Fibroblast of skin of scalp (primary cell): ENCODE results near the gene TGM1.

ENCODE experiments used
- DNase-seq: peaks from one replicate; pipeline ENCODE4 v3.0.0-alpha.2; 2013

Gene TGM1

GRCh38 chr14:24270537-24271133 is 7.7 kb upstream of the TGM1 start:
- DNase-seq = no peak

DNA sequence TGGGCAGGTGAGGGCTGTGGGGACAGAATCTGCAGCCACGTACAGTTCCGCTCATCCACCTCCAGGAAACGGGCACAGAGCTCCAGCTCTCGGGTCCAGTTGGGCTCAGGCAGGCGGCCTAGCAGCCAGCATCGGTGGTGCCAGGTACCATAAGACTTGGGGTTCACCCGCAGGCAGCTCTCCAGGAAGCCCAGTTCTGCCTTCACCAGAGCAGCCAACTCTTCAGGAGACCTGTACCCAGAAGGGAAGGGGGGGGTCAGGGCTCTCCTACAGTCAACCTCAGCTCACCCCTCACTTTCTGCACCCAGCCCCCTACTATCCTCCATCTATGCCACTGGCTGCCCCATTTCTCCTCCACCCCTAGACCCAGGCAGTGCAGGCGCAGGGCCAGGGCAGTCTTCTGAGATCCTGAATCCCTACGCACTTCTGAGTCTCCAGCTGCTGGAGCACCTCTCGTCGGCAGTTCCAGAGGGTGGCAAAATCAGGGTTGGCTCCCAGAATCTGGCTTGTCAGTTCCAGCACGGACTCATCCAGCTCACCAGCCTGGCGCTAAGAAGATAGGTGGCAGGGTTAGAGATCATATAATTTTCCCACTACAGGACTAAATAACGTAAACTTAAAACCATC is 7.0 kb upstream of the TGM1 start:
- DNase-seq = no peak

GRCh38 chr14:24269368-24269767 is 6.4 kb upstream of the TGM1 start:
- no peak for DNase-seq

GRCh38 chr14:24268225-24268624 is 5.2 kb upstream of the TGM1 start:
- no peak for DNase-seq

- DNase-seq = no peak
Measured at GRCh38 chr14:24267516-24267915, 4.5 kb upstream of the TGM1 start.

DNA sequence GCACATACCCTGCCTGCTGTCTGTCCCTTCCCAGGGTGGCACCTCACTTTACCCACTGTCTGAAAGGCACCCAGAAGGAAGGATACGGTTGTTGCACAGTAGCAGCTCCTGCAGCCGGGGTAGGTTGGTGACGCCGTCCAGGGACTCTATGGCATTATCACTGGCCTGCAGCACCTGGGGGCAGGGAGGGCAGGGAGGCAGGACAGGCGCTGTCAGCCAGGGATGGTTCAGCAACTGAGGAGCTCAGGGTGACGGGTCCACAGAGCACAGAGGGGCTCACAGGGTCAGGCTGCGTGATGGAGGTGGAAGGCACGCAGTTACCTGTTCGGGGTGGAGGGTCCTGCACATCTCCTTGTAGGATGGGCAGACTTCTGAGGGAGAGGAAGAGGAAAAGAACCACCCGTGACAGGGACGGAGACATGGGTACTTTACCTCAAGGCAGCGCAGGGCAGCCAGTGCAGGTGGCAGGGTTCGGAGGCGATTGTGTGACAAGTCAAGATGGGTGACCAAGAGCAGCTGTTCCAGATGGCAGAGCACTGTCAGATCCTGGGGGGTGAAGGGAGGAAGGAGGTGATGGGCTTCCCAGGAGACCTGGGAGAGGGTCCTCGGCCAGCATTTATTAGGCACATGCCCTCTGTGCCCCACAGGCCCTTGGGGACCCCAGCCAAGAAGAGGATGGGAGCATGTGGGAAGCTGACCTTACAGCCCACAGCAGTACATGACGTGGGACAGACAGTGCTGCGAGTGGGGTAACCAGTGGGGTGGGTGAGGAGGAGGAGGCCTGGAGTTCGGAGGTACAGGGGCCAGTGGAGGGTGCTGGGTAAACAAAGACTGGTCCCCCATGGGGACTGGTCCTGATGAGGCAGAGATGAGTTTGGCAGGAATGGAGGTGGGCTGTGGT is 3.6 kb upstream of the TGM1 start:
- no peak for DNase-seq

GRCh38 chr14:24264298-24264697 is 1.3 kb upstream of the TGM1 start:
- DNase-seq = no peak

DNA sequence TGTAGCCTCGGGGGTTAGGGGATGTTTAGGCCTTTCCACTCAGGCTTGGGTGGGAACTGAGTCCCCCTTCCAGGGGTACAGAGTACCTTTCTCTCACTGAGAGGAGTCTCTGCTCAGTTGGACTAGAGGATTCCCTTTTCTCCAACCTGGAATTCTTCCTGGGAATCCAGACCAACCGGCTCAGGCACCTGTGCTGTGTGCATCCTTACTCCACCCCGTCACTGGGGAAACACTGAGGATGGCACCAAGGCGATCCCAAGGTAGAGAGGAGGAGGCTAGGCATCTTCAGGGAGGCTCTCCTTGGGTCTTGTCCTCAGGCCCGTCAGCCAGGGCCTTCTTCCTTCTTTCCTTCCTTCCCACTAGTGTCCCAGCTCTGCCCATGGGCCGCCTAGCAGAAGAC is 871 bp upstream of the TGM1 start:
- DNase-seq = no peak

GRCh38 chr14:24261969-24262327 is 1.0 kb downstream of the TGM1 start:
- no peak for DNase-seq

- DNase-seq = no peak
Measured at GRCh38 chr14:24261256-24261968, 1.6 kb downstream of the TGM1 start.

DNA sequence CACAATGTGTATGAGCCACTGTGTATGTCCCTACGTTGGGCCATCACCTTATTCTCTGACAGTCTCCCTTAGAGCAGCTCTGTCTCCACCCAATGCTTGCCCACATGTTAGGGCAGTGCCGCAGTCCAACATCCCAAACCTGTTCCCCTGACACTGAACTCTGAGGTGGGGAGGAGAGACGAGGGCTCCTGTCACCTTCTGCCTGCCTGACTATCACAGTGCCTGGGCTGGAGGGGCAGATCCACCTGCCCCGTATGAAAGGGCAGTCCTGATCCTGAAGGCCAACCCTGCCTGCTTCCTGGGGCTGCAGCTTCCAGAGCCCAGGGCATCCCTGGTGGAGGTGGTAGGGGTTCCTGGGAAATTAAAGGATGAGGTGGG is 2.2 kb downstream of the TGM1 start:
- no peak for DNase-seq

GRCh38 chr14:24260026-24260779 is 2.8 kb downstream of the TGM1 start:
- no peak for DNase-seq

DNA sequence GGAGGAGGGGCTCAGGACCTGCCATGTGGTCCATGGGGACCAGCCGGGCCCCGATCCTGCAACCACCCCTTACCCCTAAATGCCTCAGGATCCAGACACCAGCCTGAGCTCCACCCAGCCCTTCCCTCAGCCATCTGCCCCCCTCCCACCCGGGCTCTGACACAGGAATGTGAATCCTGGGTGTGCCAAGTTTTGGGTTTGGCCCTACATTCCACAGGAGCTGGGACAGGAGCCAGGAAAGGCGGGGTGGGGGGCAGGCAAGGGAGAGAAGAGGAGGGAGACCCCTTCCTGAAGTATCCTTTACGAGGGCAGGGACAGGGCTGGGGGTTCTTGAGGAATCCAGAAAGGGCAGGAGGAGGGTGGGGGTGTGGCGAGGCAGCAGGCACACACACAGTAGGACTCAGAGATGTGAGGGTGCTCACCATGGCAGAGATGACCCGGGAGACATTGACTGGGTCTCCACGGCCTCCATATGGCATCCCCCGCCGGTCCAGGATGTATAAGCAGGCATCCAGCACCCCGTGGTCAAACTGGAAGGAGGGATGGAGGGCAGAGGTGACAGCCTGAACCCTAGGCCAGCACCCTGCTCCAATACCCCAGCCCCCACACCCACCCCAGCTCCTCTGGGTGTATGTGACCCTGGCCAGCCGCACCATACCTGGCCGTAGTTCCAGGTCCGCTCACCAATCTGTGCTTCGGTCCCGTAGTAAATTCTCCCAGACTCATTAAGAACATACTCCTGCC is 3.5 kb downstream of the TGM1 start:
- DNase-seq = peak; percentile 87

GRCh38 chr14:24258548-24259265 is 4.3 kb downstream of the TGM1 start:
- DNase-seq = no peak

DNA sequence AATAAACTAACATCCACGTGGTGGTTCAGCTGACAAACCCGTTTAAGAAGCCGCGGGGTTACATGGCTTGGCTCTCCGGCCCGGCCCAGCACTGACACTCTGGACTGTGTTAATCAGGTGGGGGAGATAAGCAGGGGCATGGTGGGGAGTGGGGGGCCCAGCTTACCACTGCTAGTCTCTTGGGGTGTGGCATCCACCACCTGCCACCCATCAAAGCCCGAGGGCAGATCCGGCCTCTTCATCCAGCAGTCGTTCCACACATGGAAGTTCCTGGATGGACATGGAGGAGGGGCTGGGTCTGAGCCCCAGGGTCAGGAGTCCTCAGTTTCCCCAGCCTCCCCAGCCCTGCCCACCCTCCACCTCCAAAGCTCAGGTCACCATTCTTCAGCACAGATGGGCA is 4.9 kb downstream of the TGM1 start:
- DNase-seq = no peak

GRCh38 chr14:24256960-24257359 is 6.0 kb downstream of the TGM1 start:
- DNase-seq = no peak

DNA sequence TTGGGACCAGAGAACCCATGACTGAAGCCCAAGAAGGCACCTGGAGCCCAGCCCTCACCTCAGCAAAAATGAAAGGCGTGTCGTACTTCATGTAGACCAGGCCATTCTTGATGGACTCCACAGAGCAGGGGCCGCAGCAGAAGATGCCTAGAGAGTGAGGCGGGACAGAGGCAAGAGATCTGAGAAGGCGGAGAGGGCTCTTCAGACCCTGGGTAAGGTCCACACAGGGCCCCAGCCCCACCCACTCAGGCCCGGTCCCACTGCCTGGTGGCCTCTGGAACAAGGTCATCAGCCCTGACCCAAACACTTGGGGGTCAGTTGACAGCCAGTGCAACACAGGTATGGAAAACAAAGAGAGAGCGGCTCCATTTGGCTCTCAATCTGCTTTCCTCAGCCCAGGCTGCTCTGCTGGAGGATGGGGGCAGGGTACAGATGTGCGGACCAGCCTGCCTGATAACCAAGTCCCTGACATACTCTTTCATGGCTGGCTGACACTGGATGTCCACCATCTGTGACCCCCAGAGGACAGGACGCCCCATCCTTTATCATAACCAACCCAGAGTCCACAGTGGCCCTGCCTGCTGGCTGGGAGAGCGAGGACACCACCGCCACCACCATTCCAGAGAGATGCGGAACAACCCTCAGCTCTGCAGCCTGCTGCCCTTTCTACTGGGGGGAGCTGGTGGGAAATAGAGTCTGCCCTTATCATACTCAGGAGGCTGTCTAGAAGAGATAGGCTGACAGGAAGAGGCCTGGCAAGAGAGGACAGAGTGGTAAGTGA is 6.9 kb downstream of the TGM1 start:
- DNase-seq = no peak

- DNase-seq = no peak
Measured at GRCh38 chr14:24255438-24255837, 7.5 kb downstream of the TGM1 start.

- no peak for DNase-seq
Measured at GRCh38 chr14:24254630-24255392, 8.2 kb downstream of the TGM1 start.
